ENCODE measurements around the gene ABHD16A. TPM values are rescaled to one million over a fixed set of nuclear protein-coding genes. Genes with fewer than 3 reads are reported as not detected.
A peak's percentile ranks its signal among the peaks of the same experiment; 100 is the strongest.
"Not testable (repeated sequence)": the region's sequence is repeated elsewhere in the genome, so short reads cannot be mapped to it uniquely, and the experiment has no call there.

Gene ABHD16A
- total RNA-seq, 2 experiments from 2014 or later: 53.1 to 55.0 TPM

GRCh38 chr6:31709157-31709556, 6.0 kb upstream of the ABHD16A start:
- H3K27me3 Mint-ChIP-seq; H3K9me3 Mint-ChIP-seq; DNase-seq; H3K36me3 Mint-ChIP-seq (ENCODE audit: low read depth); POLR2A ChIA-PET; H3K4me3 Mint-ChIP-seq; H3K27ac Mint-ChIP-seq: not testable (repeated sequence)
- peaks cover 26% of the 10 kb centered on the region for H3K4me1 Mint-ChIP-seq
- CTCF ChIA-PET: interaction anchor here (0.7 kb wide), 1 partner anchor 1159 kb away, joined by 3 read pairs; no protein-coding TSS in a partner anchor

- Mint-ChIP-seq H3K9me3 (no peaks in the 10 kb centered on the region), H3K4me1 (peaks cover 32% of the 10 kb centered on the region), H3K27me3 (peaks cover 6% of the 10 kb centered on the region), H3K36me3 (ENCODE audit: low read depth) (no peaks in the 10 kb centered on the region), H3K4me3 (no peak overlapping the region), H3K27ac (no peak overlapping the region)
- CTCF ChIA-PET: no interaction called here
- POLR2A ChIA-PET: no interaction called here
- DNase-seq: no peak
Measured at GRCh38 chr6:31708224-31708623, 5.1 kb upstream of the ABHD16A start.

GRCh38 chr6:31707701-31708100, 4.6 kb upstream of the ABHD16A start:
- Mint-ChIP-seq H3K4me1 (peaks cover 33% of the 10 kb centered on the region), H3K9me3 (no peaks in the 10 kb centered on the region), H3K4me3 (no peak overlapping the region), H3K27me3 (peaks cover 2% of the 10 kb centered on the region), H3K27ac (no peak overlapping the region), H3K36me3 (ENCODE audit: low read depth) (no peaks in the 10 kb centered on the region)
- CTCF ChIA-PET: no interaction called here
- no peak for DNase-seq
- POLR2A ChIA-PET: no interaction called here

- peaks cover 29% of the 10 kb centered on the region for H3K4me1 Mint-ChIP-seq
- no peaks in the 10 kb centered on the region for H3K27me3 Mint-ChIP-seq
- no peaks in the 10 kb centered on the region for H3K9me3 Mint-ChIP-seq
- H3K4me3 Mint-ChIP-seq: no peak within 1 kb of the TSS
- H3K36me3 Mint-ChIP-seq (ENCODE audit: low read depth): no peaks in the 10 kb centered on the region
- H3K27ac Mint-ChIP-seq: no peak within 1 kb of the TSS
- ChIA-PET CTCF (interaction anchor here (1.4 kb wide), 1 partner anchor 32 kb away, joined by 3 read pairs; no protein-coding TSS in a partner anchor), POLR2A (interaction anchor here (0.6 kb wide), 1 partner anchor 121 kb away, joined by 3 read pairs; the partner anchor contains the start of gene HSPA1B)
- no peak for DNase-seq
Measured at GRCh38 chr6:31706599-31706998, 3.5 kb upstream of the ABHD16A start, which contains the start of gene LY6G6F. LY6G6F (plus strand) TSS chr6:31706866; CDS start chr6:31706907, 41 bp downstream.

GRCh38 chr6:31705931-31706330, 2.8 kb upstream of the ABHD16A start:
- H3K36me3 Mint-ChIP-seq (ENCODE audit: low read depth): peaks cover 4% of the 10 kb centered on the region
- H3K9me3 Mint-ChIP-seq: no peaks in the 10 kb centered on the region
- peaks cover 29% of the 10 kb centered on the region for H3K4me1 Mint-ChIP-seq
- H3K4me3 Mint-ChIP-seq: no peak overlapping the region
- no peaks in the 10 kb centered on the region for H3K27me3 Mint-ChIP-seq
- CTCF ChIA-PET: interaction anchor here (1.4 kb wide), 1 partner anchor 32 kb away, joined by 3 read pairs; no protein-coding TSS in a partner anchor
- DNase-seq: no peak
- no peak overlapping the region for H3K27ac Mint-ChIP-seq
- POLR2A ChIA-PET: no interaction called here

- no peak for DNase-seq
- POLR2A ChIA-PET: interaction anchor here (0.7 to 3.7 kb wide), 20 partner anchors 9 to 196 kb away, joined by 3 to 73 read pairs (median 4); partner anchors contain the start of genes BAG6, C6orf47, CLIC1 and CSNK2B
- no peaks in the 10 kb centered on the region for H3K27me3 Mint-ChIP-seq
Measured at GRCh38 chr6:31702405-31702818, 712 bp downstream of the ABHD16A start.

GRCh38 chr6:31701666-31702404, 1.3 kb downstream of the ABHD16A start:
- Mint-ChIP-seq H3K36me3 (ENCODE audit: low read depth) (peaks cover 25% of the 10 kb centered on the region), H3K4me3 (peak overlapping the region; percentile 98), H3K9me3 (no peaks in the 10 kb centered on the region), H3K27ac (peak overlapping the region; percentile 95), H3K4me1 (peaks cover 42% of the 10 kb centered on the region), H3K27me3 (no peaks in the 10 kb centered on the region)
- CTCF ChIA-PET: interaction anchor here (0.6 to 2.6 kb wide), 3 partner anchors 37 to 128 kb away, joined by 3 to 18 read pairs (median 4); partner anchors contain the start of gene MSH5
- DNase-seq: no peak
- POLR2A ChIA-PET: interaction anchor here (0.7 to 3.7 kb wide), 13 partner anchors 10 to 196 kb away, joined by 3 to 73 read pairs (median 7); partner anchors contain the start of genes BAG6, C6orf47, CLIC1 and CSNK2B

More at GRCh38 chr6:31702405-31702818, 712 bp downstream of the ABHD16A start:
- Mint-ChIP-seq H3K36me3 (ENCODE audit: low read depth) (peaks cover 19% of the 10 kb centered on the region), H3K27ac (peak overlapping the region; percentile 95), H3K4me3 (peak overlapping the region; percentile 98), H3K4me1 (peaks cover 38% of the 10 kb centered on the region), H3K9me3 (no peaks in the 10 kb centered on the region)
- CTCF ChIA-PET: interaction anchor here (0.6 to 2.6 kb wide), 4 partner anchors 36 to 128 kb away, joined by 3 to 18 read pairs (median 6); partner anchors contain the start of gene MSH5

- H3K27ac Mint-ChIP-seq: peak overlapping the region; percentile 12
- DNase-seq: no peak
- H3K27me3 Mint-ChIP-seq: no peaks in the 10 kb centered on the region
- POLR2A ChIA-PET: interaction anchor here (1.2 kb wide), 1 partner anchor 17 kb away, joined by 3 read pairs; no protein-coding TSS in a partner anchor
- H3K4me1 Mint-ChIP-seq: peaks cover 43% of the 10 kb centered on the region
- no peaks in the 10 kb centered on the region for H3K9me3 Mint-ChIP-seq
- CTCF ChIA-PET: interaction anchor here (0.8 kb wide), 1 partner anchor 69 kb away, joined by 3 read pairs; no protein-coding TSS in a partner anchor
- H3K4me3 Mint-ChIP-seq: peak overlapping the region; percentile 98
- peaks cover 30% of the 10 kb centered on the region for H3K36me3 Mint-ChIP-seq (ENCODE audit: low read depth)
Measured at GRCh38 chr6:31700740-31701401, 2.3 kb downstream of the ABHD16A start.

- no peak for DNase-seq
- CTCF ChIA-PET: interaction anchor here (1.4 kb wide), 1 partner anchor 41 kb away, joined by 5 read pairs; no protein-coding TSS in a partner anchor
- Mint-ChIP-seq H3K4me1 (peaks cover 35% of the 10 kb centered on the region), H3K36me3 (ENCODE audit: low read depth) (peaks cover 53% of the 10 kb centered on the region), H3K27me3 (no peaks in the 10 kb centered on the region), H3K9me3 (no peaks in the 10 kb centered on the region), H3K27ac (peak overlapping the region; percentile 22), H3K4me3 (no peak overlapping the region)
- POLR2A ChIA-PET: interaction anchor here (0.5 kb wide), 1 partner anchor 189 kb away, joined by 3 read pairs; no protein-coding TSS in a partner anchor
Measured at GRCh38 chr6:31697555-31697954, 5.6 kb downstream of the ABHD16A start.

GRCh38 chr6:31693535-31693934, 9.6 kb downstream of the ABHD16A start:
- no peaks in the 10 kb centered on the region for H3K9me3 Mint-ChIP-seq
- H3K27me3 Mint-ChIP-seq: no peaks in the 10 kb centered on the region
- ChIA-PET CTCF (interaction anchor here (0.9 kb wide), 1 partner anchor 12 kb away, joined by 3 read pairs; no protein-coding TSS in a partner anchor), POLR2A (interaction anchor here (1.9 kb wide), 2 partner anchors 15 to 45 kb away, joined by 4 to 8 read pairs; no protein-coding TSS in a partner anchor)
- no peak for DNase-seq
- peaks cover 55% of the 10 kb centered on the region for H3K36me3 Mint-ChIP-seq (ENCODE audit: low read depth)
- peaks cover 15% of the 10 kb centered on the region for H3K4me1 Mint-ChIP-seq
- no peak overlapping the region for H3K27ac Mint-ChIP-seq
- H3K4me3 Mint-ChIP-seq: no peak overlapping the region

GRCh38 chr6:31692886-31693285, 10.2 kb downstream of the ABHD16A start:
- Mint-ChIP-seq H3K4me1 (peaks cover 12% of the 10 kb centered on the region), H3K4me3 (no peak overlapping the region), H3K9me3 (no peaks in the 10 kb centered on the region), H3K36me3 (ENCODE audit: low read depth) (peaks cover 54% of the 10 kb centered on the region), H3K27me3 (no peaks in the 10 kb centered on the region), H3K27ac (no peak overlapping the region)
- no peak for DNase-seq
- CTCF ChIA-PET: no interaction called here
- POLR2A ChIA-PET: interaction anchor here (1.3 to 4.1 kb wide), 2 partner anchors 10 to 11 kb away, joined by 3 to 15 read pairs; partner anchors contain the start of gene ABHD16A

- H3K36me3 Mint-ChIP-seq (ENCODE audit: low read depth): peaks cover 55% of the 10 kb centered on the region
- ChIA-PET CTCF (no interaction called here), POLR2A (interaction anchor here (1.1 to 4.1 kb wide), 4 partner anchors 10 to 86 kb away, joined by 3 to 15 read pairs (median 4); partner anchors contain the start of genes ABHD16A and MSH5)
- DNase-seq: no peak
- peaks cover 7% of the 10 kb centered on the region for H3K4me1 Mint-ChIP-seq
- H3K27ac Mint-ChIP-seq: no peak overlapping the region
- H3K4me3 Mint-ChIP-seq: no peak overlapping the region
- H3K27me3 Mint-ChIP-seq: no peaks in the 10 kb centered on the region
- H3K9me3 Mint-ChIP-seq: no peaks in the 10 kb centered on the region
Measured at GRCh38 chr6:31692353-31692752, 10.8 kb downstream of the ABHD16A start.
